Neural cell (in vitro differentiated cells): ENCODE results near the gene NRP1. TPM values are rescaled to one million over a fixed set of nuclear protein-coding genes. Genes with fewer than 3 reads are reported as not detected.

Source experiments
- H2AFZ ChIP-seq: fragments of 200-600, 300-800 bp; sonication (generic), shearing (Covaris generic); 2 replicates; pipeline ENCODE4 v1.6.0; 2014; ENCODE audit warnings: low read depth, mild to moderate bottlenecking, antibody characterized with exemption, low read length, moderate library complexity
- H3F3A ChIP-seq: fragments of 200-600 bp; shearing (Covaris generic); 2 replicates; pipeline ENCODE4 v1.6.1; 2016; ENCODE audit warnings: mild to moderate bottlenecking, moderate library complexity, mixed read lengths, antibody characterized with exemption, low read length; ENCODE audit not compliant: insufficient read depth, poor library complexity, severe bottlenecking
- H3K27ac ChIP-seq: fragments of 200-600, 300-800 bp; sonication (generic), shearing (Covaris generic); 2 replicates; pipeline ENCODE4 v1.5.1; 2014; ENCODE audit warnings: mild to moderate bottlenecking, low read length, moderate library complexity
- H3K27me3 ChIP-seq: fragments of 300-800, 200-600 bp; sonication (generic), shearing (Covaris generic); 2 replicates; pipeline ENCODE4 v1.6.0; 2014; ENCODE audit warnings: mild to moderate bottlenecking, low read depth, low read length, moderate library complexity; ENCODE audit not compliant: insufficient read depth
- H3K36me3 ChIP-seq: fragments of 300-800, 200-600 bp; sonication (generic), shearing (Covaris generic); 2 replicates; pipeline ENCODE4 v1.5.1; 2014; ENCODE audit warnings: mild to moderate bottlenecking, antibody characterized with exemption, low read length, moderate library complexity; ENCODE audit not compliant: insufficient read depth
- H3K4me2 ChIP-seq: fragments of 300-800, 200-600 bp; sonication (generic), shearing (Covaris generic); 2 replicates; pipeline ENCODE4 v1.6.0; 2014; ENCODE audit warnings: mild to moderate bottlenecking, low read length
- H3K4me3 ChIP-seq: fragments of 300-800, 200-600 bp; sonication (generic), shearing (Covaris generic); 2 replicates; pipeline ENCODE4 v1.5.1; 2014; ENCODE audit warnings: mild to moderate bottlenecking, low read length, moderate library complexity
- H3K79me2 ChIP-seq: fragments of 200-600 bp; shearing (Covaris generic); replicated peaks from 2 replicates; pipeline ENCODE4 v1.6.0; 2014; ENCODE audit warnings: mild to moderate bottlenecking, low read length, moderate library complexity; ENCODE audit not compliant: insufficient read depth
- H3K9ac ChIP-seq: fragments of 300-800, 200-600 bp; sonication (generic), shearing (Covaris generic); 2 replicates; pipeline ENCODE4 v1.6.1; 2016; ENCODE audit warnings: mild to moderate bottlenecking, low read length, mixed read lengths
- H3K9me2 ChIP-seq: fragments of 200-600 bp; shearing (Covaris generic); 2 replicates; pipeline ENCODE4 v1.6.1; 2016; ENCODE audit warnings: mild to moderate bottlenecking, low read length, mixed read lengths; ENCODE audit not compliant: insufficient read depth
- H3K9me3 ChIP-seq: fragments of 200-600, 300-800 bp; sonication (generic), shearing (Covaris generic); 2 replicates; pipeline ENCODE4 v1.6.1; 2016; ENCODE audit warnings: mild to moderate bottlenecking, mixed run types, low read length, moderate library complexity, mixed read lengths
- H4K20me1 ChIP-seq: fragments of 200-600 bp; shearing (Covaris generic); 2 replicates; pipeline ENCODE4 v1.6.1; 2016; ENCODE audit warnings: mild to moderate bottlenecking, mixed run types; ENCODE audit not compliant: insufficient read depth
- EP300 ChIP-seq: fragments of 450-650 bp; conservative IDR thresholded peaks from 2 replicates; pipeline ENCODE4 v1.6.1; 2014; ENCODE audit warnings: antibody characterized with exemption, mild to moderate bottlenecking, moderate library complexity; ENCODE audit not compliant: poor library complexity, severe bottlenecking
- EZH2 ChIP-seq: fragments of 200-600, 300-800 bp; shearing (Covaris generic), sonication (generic); IDR thresholded peaks from 2 replicates; pipeline ENCODE4 v1.6.1; 2014; ENCODE audit warnings: antibody characterized with exemption, low read length, borderline replicate concordance, mild to moderate bottlenecking; ENCODE audit not compliant: insufficient read depth, poor library complexity, severe bottlenecking
- MXI1 ChIP-seq: fragments of 450-650 bp; conservative IDR thresholded peaks from 2 replicates; pipeline ENCODE4 v1.6.1; 2014; ENCODE audit warnings: antibody characterized with exemption, mild to moderate bottlenecking; ENCODE audit not compliant: poor library complexity, severe bottlenecking
- POLR2AphosphoS5 ChIP-seq: IDR thresholded peaks from 2 replicates; pipeline ENCODE4 v1.6.1; 2012
- RAD21 ChIP-seq: fragments of 450-650 bp; conservative IDR thresholded peaks from 2 replicates; pipeline ENCODE4 v1.6.1; 2014; ENCODE audit warnings: antibody characterized with exemption, mild to moderate bottlenecking, moderate library complexity
- SMC3 ChIP-seq: fragments of 450-650 bp; conservative IDR thresholded peaks from 2 replicates; pipeline ENCODE4 v1.6.1; 2014; ENCODE audit warnings: antibody characterized with exemption, mild to moderate bottlenecking, moderate library complexity; ENCODE audit not compliant: poor library complexity
- TAF1 ChIP-seq: IDR thresholded peaks from 2 replicates; pipeline ENCODE4 v1.6.1; 2012; ENCODE audit warnings: low read depth
- polyA plus RNA-seq: library from polyadenylated mRNA; depleted of rRNA; stranded (reverse); fragments of >200 nt; gene quantifications from 2 replicates; pipeline ENCODE4 v1.2.3, GENCODE V29; 2014
- TF ChIP-seq, protein P1 (sequence below): fragments of 450-650 bp; IDR thresholded peaks from 2 replicates; pipeline ENCODE4 v1.5.1; 2014; ENCODE audit warnings: antibody characterized with exemption, mild to moderate bottlenecking, moderate library complexity; ENCODE audit not compliant: poor library complexity, severe bottlenecking
- TF ChIP-seq, protein P2 (sequence below): IDR thresholded peaks from 2 replicates; pipeline ENCODE4 v1.6.1; 2012; ENCODE audit warnings: borderline replicate concordance

The NRP1 gene
- polyA plus RNA-seq, 1 donor from 2014 or later = 23.2 TPM

DNA sequence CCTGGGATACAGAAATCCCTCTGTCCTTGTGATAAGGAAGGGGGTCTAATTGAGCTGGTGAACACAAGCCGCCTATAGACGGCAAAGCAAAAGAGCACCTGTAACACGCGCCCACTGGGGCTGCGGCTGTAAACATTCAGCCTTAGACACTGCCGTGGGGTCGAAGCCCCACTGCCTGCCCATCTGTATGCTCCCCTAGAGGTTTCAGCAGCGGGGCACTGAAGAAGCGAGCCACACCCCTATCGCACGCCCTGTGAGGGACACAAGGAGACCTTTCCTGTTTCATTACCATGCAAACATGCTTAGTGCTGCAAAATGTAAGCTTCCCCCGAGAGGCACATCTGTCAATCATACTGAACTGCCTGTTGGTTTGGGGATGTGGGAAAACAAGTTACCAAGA lies 82.1 kb downstream of the NRP1 start:
- Histone ChIP-seq H4K20me1 (no peaks in the 10 kb centered on the region), H3K9me3 (no peaks in the 10 kb centered on the region), H3K36me3 (no peaks in the 10 kb centered on the region), H3K27ac (no peak overlapping the region), H3K9ac (no peak overlapping the region), H3K9me2 (no peaks in the 10 kb centered on the region), H3K79me2 (no peaks in the 10 kb centered on the region), H3F3A (no peaks in the 10 kb centered on the region), H3K4me2 (no peak overlapping the region), H2AFZ (no peak overlapping the region), H3K27me3 (no peaks in the 10 kb centered on the region), H3K4me3 (no peak overlapping the region)
- TF ChIP-seq EZH2 (no peak), MXI1 (no peak), POLR2AphosphoS5 (no peak), EP300 (no peak), RAD21 (no peak), SMC3 (no peak)
- TF ChIP-seq, protein P1, sequence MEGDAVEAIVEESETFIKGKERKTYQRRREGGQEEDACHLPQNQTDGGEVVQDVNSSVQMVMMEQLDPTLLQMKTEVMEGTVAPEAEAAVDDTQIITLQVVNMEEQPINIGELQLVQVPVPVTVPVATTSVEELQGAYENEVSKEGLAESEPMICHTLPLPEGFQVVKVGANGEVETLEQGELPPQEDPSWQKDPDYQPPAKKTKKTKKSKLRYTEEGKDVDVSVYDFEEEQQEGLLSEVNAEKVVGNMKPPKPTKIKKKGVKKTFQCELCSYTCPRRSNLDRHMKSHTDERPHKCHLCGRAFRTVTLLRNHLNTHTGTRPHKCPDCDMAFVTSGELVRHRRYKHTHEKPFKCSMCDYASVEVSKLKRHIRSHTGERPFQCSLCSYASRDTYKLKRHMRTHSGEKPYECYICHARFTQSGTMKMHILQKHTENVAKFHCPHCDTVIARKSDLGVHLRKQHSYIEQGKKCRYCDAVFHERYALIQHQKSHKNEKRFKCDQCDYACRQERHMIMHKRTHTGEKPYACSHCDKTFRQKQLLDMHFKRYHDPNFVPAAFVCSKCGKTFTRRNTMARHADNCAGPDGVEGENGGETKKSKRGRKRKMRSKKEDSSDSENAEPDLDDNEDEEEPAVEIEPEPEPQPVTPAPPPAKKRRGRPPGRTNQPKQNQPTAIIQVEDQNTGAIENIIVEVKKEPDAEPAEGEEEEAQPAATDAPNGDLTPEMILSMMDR = no peak
- TF ChIP-seq, protein P2, sequence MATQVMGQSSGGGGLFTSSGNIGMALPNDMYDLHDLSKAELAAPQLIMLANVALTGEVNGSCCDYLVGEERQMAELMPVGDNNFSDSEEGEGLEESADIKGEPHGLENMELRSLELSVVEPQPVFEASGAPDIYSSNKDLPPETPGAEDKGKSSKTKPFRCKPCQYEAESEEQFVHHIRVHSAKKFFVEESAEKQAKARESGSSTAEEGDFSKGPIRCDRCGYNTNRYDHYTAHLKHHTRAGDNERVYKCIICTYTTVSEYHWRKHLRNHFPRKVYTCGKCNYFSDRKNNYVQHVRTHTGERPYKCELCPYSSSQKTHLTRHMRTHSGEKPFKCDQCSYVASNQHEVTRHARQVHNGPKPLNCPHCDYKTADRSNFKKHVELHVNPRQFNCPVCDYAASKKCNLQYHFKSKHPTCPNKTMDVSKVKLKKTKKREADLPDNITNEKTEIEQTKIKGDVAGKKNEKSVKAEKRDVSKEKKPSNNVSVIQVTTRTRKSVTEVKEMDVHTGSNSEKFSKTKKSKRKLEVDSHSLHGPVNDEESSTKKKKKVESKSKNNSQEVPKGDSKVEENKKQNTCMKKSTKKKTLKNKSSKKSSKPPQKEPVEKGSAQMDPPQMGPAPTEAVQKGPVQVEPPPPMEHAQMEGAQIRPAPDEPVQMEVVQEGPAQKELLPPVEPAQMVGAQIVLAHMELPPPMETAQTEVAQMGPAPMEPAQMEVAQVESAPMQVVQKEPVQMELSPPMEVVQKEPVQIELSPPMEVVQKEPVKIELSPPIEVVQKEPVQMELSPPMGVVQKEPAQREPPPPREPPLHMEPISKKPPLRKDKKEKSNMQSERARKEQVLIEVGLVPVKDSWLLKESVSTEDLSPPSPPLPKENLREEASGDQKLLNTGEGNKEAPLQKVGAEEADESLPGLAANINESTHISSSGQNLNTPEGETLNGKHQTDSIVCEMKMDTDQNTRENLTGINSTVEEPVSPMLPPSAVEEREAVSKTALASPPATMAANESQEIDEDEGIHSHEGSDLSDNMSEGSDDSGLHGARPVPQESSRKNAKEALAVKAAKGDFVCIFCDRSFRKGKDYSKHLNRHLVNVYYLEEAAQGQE = no peak

DNA sequence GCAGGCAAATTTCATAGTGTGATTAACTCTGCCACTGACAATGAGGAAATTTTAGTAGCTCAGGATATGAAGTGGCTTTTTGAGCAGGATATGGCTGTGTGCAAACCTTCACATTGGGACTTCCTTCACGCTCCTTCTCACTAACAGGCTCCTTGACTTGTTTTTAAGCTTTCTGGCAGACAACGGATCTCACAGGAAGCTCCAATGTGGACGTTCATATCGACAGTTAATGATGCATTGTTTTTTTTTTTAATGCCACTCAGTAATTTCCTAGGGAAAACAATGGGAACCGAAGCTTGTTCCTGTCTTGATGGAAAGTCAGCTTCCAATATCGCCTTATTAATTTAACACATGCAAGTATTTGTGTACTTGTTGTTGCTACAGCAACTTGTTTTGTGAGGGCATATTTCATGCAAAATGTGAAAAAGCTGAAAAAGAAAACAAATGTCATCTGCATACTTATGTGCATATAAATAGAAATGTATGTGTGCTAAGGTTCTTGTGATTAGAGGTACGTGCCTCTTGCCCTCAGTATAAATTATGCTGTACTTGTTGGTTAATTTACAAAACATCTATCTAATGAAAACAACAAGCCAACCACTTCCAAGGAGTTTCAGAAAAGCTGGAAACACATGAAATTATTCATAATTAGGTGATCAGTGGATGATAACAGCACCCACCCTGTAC lies 84.7 kb downstream of the NRP1 start:
- no peaks in the 10 kb centered on the region for H3K79me2 ChIP-seq
- TF ChIP-seq MXI1 (no peak), POLR2AphosphoS5 (no peak), EP300 (no peak), TAF1 (no peak), RAD21 (no peak), SMC3 (no peak), EZH2 (no peak)
- TF ChIP-seq, protein P1 = no peak
- TF ChIP-seq, protein P2 = no peak
- no peaks in the 10 kb centered on the region for H3F3A ChIP-seq
- no peaks in the 10 kb centered on the region for H3K36me3 ChIP-seq
- no peaks in the 10 kb centered on the region for H3K27me3 ChIP-seq
- no peaks in the 10 kb centered on the region for H3K9me2 ChIP-seq
- no peak overlapping the region for H3K27ac ChIP-seq
- H3K4me3 ChIP-seq = no peak overlapping the region
- H2AFZ ChIP-seq = no peak overlapping the region
- H4K20me1 ChIP-seq = no peaks in the 10 kb centered on the region
- H3K9ac ChIP-seq = no peak overlapping the region
- H3K4me2 ChIP-seq = no peak overlapping the region
- no peaks in the 10 kb centered on the region for H3K9me3 ChIP-seq
